ENCODE data around the gene LNX2.

Gene LNX2

DNA sequence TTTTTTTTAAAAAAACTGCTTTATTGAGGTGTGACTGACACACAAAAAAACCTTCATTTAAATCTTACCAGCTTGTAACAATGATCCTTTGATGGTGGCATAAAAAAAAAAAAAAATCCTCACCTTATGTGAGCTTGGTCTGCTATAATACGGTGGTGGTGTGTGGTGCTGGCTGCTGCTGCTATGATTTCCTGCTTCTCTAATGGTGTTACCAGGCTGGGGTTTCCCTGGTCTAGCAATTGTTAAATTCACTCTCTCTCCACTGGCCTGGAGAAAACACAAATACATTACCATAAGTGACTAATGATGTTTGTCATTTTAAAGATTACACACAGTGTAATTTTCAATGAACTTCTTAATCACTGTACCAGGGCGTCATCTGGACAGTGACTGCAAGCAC lies 60.6 kb downstream of the LNX2 start:
- DNase-seq (ENCODE audit: low spot score): no peak

GRCh38 chr13:27556109-27556508 lies 64.2 kb downstream of the LNX2 start:
- DNase-seq (ENCODE audit: low spot score): no peak

GRCh38 chr13:27551562-27551961 lies 68.8 kb downstream of the LNX2 start:
- no peak for DNase-seq (ENCODE audit: low spot score)

- DNase-seq (ENCODE audit: low spot score): no peak
Observed at GRCh38 chr13:27549406-27549981, 70.8 kb downstream of the LNX2 start.

GRCh38 chr13:27542220-27542619 lies 78.1 kb downstream of the LNX2 start:
- no peak for DNase-seq (ENCODE audit: low spot score)

DNA sequence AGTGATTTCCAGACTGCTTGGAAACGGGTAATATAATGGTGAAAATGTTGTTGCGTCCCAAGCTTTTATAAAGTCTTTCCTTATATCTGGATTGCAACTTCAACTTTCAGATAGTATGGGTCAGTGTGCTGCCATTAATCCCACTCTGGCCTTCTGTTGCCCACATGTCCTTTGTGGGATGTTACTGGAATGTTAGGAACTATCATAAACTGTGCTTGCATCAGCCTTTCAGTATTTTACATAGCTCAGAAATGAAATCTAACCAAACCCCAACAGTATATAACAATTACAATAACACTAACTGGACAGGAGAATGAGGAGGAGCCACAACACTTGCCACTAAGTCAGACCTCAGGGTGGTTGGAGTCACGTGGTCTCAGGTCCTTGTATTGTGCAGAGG lies 78.9 kb downstream of the LNX2 start:
- DNase-seq (ENCODE audit: low spot score): no peak

- DNase-seq (ENCODE audit: low spot score): no peak
Observed at GRCh38 chr13:27536361-27537101, 83.8 kb downstream of the LNX2 start.

- no peak for DNase-seq (ENCODE audit: low spot score)
Observed at GRCh38 chr13:27535546-27535945, 84.8 kb downstream of the LNX2 start.

DNA sequence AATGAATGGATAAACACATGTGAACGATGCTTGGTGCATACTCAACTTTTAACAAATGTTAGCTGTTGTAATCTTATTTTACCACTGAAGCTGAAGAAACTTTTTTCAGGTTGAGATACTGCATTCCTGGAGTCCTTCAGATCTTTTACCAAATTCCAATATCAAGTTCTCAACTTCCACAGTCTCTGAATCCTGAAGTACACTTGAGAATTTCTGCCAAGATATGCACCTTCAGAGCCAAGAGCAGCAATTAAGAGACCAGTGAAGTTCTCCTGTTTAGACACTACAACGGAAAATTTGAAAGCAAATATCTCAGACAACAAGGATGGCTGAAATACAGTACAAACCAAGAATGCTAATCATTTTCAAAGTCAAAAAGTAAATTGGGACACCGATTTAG lies 85.3 kb downstream of the LNX2 start:
- DNase-seq (ENCODE audit: low spot score): no peak

DNA sequence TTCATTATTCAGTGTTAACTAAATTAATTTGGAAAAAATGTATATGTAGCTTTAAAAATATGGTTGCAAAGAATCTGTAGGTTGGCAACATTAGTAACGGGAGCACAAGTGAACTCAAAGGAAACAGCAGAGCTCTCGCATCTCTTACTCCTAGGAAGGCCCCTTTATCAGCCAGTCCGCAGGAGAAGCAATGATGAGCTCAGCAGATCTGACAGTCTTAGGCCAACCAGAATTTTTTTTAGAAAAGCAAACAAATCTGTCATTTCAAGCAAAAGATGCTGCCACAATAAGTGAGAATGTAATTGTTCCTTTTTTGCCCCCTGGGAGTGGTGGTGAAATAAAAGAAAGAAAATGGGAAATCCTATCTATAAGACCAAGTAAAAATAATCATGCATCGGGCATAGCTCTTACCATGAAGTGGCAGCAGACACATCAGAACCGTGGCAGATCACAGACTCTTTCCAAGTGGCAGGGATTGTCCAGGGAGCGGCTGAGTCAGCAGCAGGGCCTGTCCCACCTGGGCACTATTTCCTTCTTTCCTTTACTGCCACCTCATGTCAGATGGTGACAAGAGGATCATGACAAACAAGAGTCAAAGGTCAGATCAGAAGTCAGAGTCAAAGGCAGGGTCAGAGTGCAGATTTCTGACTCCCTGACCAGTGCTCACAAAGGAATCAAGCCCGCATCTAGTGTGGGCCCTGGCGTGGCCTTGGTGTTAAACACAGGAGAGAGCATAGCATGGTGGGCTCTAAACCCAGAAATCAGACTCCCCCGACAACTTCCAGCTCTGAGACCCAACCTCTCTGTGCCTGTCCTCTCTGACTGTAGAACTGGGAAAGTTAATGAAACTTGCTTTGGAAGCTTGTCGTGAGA lies 86.0 kb downstream of the LNX2 start:
- no peak for DNase-seq (ENCODE audit: low spot score)

- DNase-seq (ENCODE audit: low spot score): peak; percentile 27
Observed at GRCh38 chr13:27533155-27533643, 87.1 kb downstream of the LNX2 start.

- DNase-seq (ENCODE audit: low spot score): no peak
Observed at GRCh38 chr13:27528908-27529307, 91.4 kb downstream of the LNX2 start.

- no peak for DNase-seq (ENCODE audit: low spot score)
Observed at GRCh38 chr13:27526516-27526915, 93.8 kb downstream of the LNX2 start.

GRCh38 chr13:27524981-27525975 lies 95.1 kb downstream of the LNX2 start:
- no peak for DNase-seq (ENCODE audit: low spot score)

- DNase-seq (ENCODE audit: low spot score): no peak
Observed at GRCh38 chr13:27523346-27524073, 96.8 kb downstream of the LNX2 start.

GRCh38 chr13:27522847-27523246 lies 97.5 kb downstream of the LNX2 start:
- no peak for DNase-seq (ENCODE audit: low spot score)

DNA sequence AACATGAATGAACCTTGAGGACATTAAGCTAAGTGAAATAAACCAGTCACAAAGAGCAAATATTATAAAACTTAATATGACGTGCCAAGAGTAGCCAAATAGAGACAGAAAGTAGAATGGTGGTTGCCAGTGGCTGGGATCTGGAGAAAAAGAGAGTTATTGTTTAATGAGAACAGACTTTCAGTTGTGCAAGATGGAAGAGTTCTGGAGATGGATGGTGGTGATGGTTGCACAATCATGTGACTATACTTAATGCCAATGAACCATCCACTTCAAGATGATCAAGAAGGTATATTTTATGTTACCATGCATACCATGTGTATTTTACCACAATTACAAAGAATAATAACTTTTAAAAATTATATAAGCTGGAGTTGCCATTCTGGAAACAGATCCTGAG lies 104.2 kb downstream of the LNX2 start:
- no peak for DNase-seq (ENCODE audit: low spot score)

GRCh38 chr13:27510082-27510481 lies 110.2 kb downstream of the LNX2 start:
- DNase-seq (ENCODE audit: low spot score): no peak

- no peak for DNase-seq (ENCODE audit: low spot score)
Observed at GRCh38 chr13:27508802-27509201, 111.5 kb downstream of the LNX2 start.

GRCh38 chr13:27505792-27506191 lies 114.5 kb downstream of the LNX2 start:
- no peak for DNase-seq (ENCODE audit: low spot score)

DNA sequence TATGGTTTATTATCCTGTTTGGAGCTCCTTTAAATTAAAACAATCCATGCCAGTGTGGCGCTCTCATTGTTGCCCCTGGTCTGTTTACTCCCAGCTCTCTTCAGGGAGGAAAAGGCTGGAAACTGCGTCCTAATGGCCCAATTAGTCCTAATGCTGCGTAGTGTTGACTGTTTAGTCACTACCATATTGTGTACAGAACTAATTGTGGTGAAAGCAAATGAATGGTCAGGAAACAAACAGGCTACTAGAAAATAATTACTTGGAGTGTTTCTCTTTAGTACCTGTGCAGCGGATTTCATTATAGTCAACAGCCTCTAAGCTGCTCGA lies 115.5 kb downstream of the LNX2 start:
- no peak for DNase-seq (ENCODE audit: low spot score)

Data from NAMALWA (cell line).